Fibroblast of lung (primary cell): ENCODE measurements around the gene TMA7B.

ENCODE experiments used
- CTCF ChIP-seq, 2 donors: IDR thresholded peaks in 1 of 2; conservative IDR thresholded peaks in 1 of 2; 1 replicate in 1 of 2; 2 replicates in 1 of 2; pipeline ENCODE4 v1.5.1; 2011 to 2012; ENCODE audit warnings: low read length in 2 of 2, control low read depth in 1 of 2, inconsistent platforms in 1 of 2, low read depth in 1 of 2, mild to moderate bottlenecking in 1 of 2
- EZH2 ChIP-seq: IDR thresholded peaks from 2 replicates; pipeline ENCODE4 v1.5.1; 2012; ENCODE audit warnings: low read length, control low read depth, mild to moderate bottlenecking; ENCODE audit errors: missing control alignments

GRCh38 chr22:39954584-39955055 lies 5.6 kb upstream of the TMA7B start:
- TF ChIP-seq CTCF (conservative IDR thresholded peaks at IDR 0.05 in 1 of 2, IDR thresholded peaks at IDR 0.05 in 1 of 2; ENCODE audit: low read depth in 1 of 2, low read length in 2 of 2), result no peak
- no peak for TF ChIP-seq EZH2
